Mononuclear cell (primary cell): ENCODE data around the gene SAMD4A. TPM values are rescaled to one million over a fixed set of nuclear protein-coding genes. Genes with fewer than 3 reads are reported as not detected.

Source experiments
- H3K27me3 ChIP-seq: 2 replicates; pipeline ENCODE4 v1.6.0; 2011; ENCODE audit warnings: low read length, control low read depth; ENCODE audit not compliant: insufficient read depth
- H3K4me1 ChIP-seq: 2 replicates; pipeline ENCODE4 v1.5.1; 2011; ENCODE audit warnings: mild to moderate bottlenecking, low read length, control low read depth; ENCODE audit not compliant: insufficient read depth
- H3K4me3 ChIP-seq: 2 replicates; pipeline ENCODE4 v1.5.1; 2011; ENCODE audit warnings: mild to moderate bottlenecking, low read length, moderate library complexity
- H3K9me3 ChIP-seq: 2 replicates; pipeline ENCODE4 v1.5.1; 2011; ENCODE audit warnings: low read depth, mild to moderate bottlenecking, control low read depth, low read length
- total RNA-seq: library from RNA; depleted of rRNA; stranded (reverse); fragments of >200 nt; gene quantifications from one replicate; pipeline ENCODE4 v1.2.3, GENCODE V29; 2012

The SAMD4A gene
- total RNA-seq, 1 donor: 2.0 TPM

GRCh38 chr14:54665946-54666345, 99.0 kb downstream of the SAMD4A start:
- H3K4me1 ChIP-seq: peaks cover 6% of the 10 kb centered on the region
- peaks cover 10% of the 10 kb centered on the region for H3K27me3 ChIP-seq
- H3K4me3 ChIP-seq: no peak overlapping the region
- H3K9me3 ChIP-seq: no peaks in the 10 kb centered on the region

GRCh38 chr14:54667026-54667744, 100.3 kb downstream of the SAMD4A start:
- peaks cover 10% of the 10 kb centered on the region for H3K27me3 ChIP-seq

GRCh38 chr14:54667764-54668163, 100.8 kb downstream of the SAMD4A start:
- Histone ChIP-seq H3K9me3 (no peaks in the 10 kb centered on the region), H3K27me3 (peaks cover 10% of the 10 kb centered on the region), H3K4me1 (peaks cover 6% of the 10 kb centered on the region), H3K4me3 (no peak overlapping the region)

More at GRCh38 chr14:54667026-54667744, 100.3 kb downstream of the SAMD4A start:
- H3K4me1 ChIP-seq: peaks cover 6% of the 10 kb centered on the region
- H3K9me3 ChIP-seq: no peaks in the 10 kb centered on the region
- H3K4me3 ChIP-seq: no peak overlapping the region

GRCh38 chr14:54669721-54670561, 103.0 kb downstream of the SAMD4A start:
- peaks cover 6% of the 10 kb centered on the region for H3K4me1 ChIP-seq
- peaks cover 11% of the 10 kb centered on the region for H3K27me3 ChIP-seq
- H3K4me3 ChIP-seq: no peak overlapping the region
- H3K9me3 ChIP-seq: no peaks in the 10 kb centered on the region

- no peak overlapping the region for H3K4me3 ChIP-seq
- H3K27me3 ChIP-seq: peaks cover 10% of the 10 kb centered on the region
- H3K9me3 ChIP-seq: no peaks in the 10 kb centered on the region
- peaks cover 6% of the 10 kb centered on the region for H3K4me1 ChIP-seq
Observed at GRCh38 chr14:54671537-54671936, 104.6 kb downstream of the SAMD4A start.

GRCh38 chr14:54672181-54672580, 105.3 kb downstream of the SAMD4A start:
- Histone ChIP-seq H3K4me1 (peaks cover 6% of the 10 kb centered on the region), H3K9me3 (no peaks in the 10 kb centered on the region), H3K4me3 (no peak overlapping the region), H3K27me3 (peaks cover 10% of the 10 kb centered on the region)

- H3K27me3 ChIP-seq: peaks cover 10% of the 10 kb centered on the region
- no peaks in the 10 kb centered on the region for H3K9me3 ChIP-seq
- H3K4me3 ChIP-seq: no peak overlapping the region
- H3K4me1 ChIP-seq: peaks cover 6% of the 10 kb centered on the region
Observed at GRCh38 chr14:54672688-54673087, 105.8 kb downstream of the SAMD4A start.

- Histone ChIP-seq H3K9me3 (no peaks in the 10 kb centered on the region), H3K4me1 (peaks cover 6% of the 10 kb centered on the region), H3K27me3 (peaks cover 10% of the 10 kb centered on the region), H3K4me3 (no peak overlapping the region)
Observed at GRCh38 chr14:54673193-54674045, 106.5 kb downstream of the SAMD4A start.

- H3K4me1 ChIP-seq: peaks cover 6% of the 10 kb centered on the region
- no peak overlapping the region for H3K4me3 ChIP-seq
- H3K27me3 ChIP-seq: peaks cover 7% of the 10 kb centered on the region
- H3K9me3 ChIP-seq: no peaks in the 10 kb centered on the region
Observed at GRCh38 chr14:54674046-54674741, 107.3 kb downstream of the SAMD4A start.

GRCh38 chr14:54675236-54676128, 108.6 kb downstream of the SAMD4A start:
- H3K4me3 ChIP-seq: no peak overlapping the region
- H3K4me1 ChIP-seq: peaks cover 2% of the 10 kb centered on the region
- no peaks in the 10 kb centered on the region for H3K9me3 ChIP-seq
- H3K27me3 ChIP-seq: peaks cover 7% of the 10 kb centered on the region

- Histone ChIP-seq H3K9me3 (no peaks in the 10 kb centered on the region), H3K27me3 (peaks cover 7% of the 10 kb centered on the region), H3K4me3 (no peak overlapping the region), H3K4me1 (no peaks in the 10 kb centered on the region)
Observed at GRCh38 chr14:54676812-54677708, 110.1 kb downstream of the SAMD4A start.

GRCh38 chr14:54680651-54681050, 113.7 kb downstream of the SAMD4A start:
- no peaks in the 10 kb centered on the region for H3K9me3 ChIP-seq
- peaks cover under 1% of the 10 kb centered on the region for H3K27me3 ChIP-seq
- H3K4me3 ChIP-seq: no peak overlapping the region
- peaks cover 3% of the 10 kb centered on the region for H3K4me1 ChIP-seq

- H3K27me3 ChIP-seq: no peaks in the 10 kb centered on the region
- peaks cover 3% of the 10 kb centered on the region for H3K4me1 ChIP-seq
- H3K4me3 ChIP-seq: no peak overlapping the region
- no peaks in the 10 kb centered on the region for H3K9me3 ChIP-seq
Observed at GRCh38 chr14:54681811-54682261, 114.9 kb downstream of the SAMD4A start.
